Measurements from ENCODE around the gene VIL1. TPM values are rescaled to one million over a fixed set of nuclear protein-coding genes. Genes with fewer than 3 reads are reported as not detected.

VIL1 gene
- total and polyA plus RNA-seq, 2 of the 13 experiments (the other 11 are each of a cell fraction or from before 2014, with no cell fraction given), result 287 to 301 TPM

DNA sequence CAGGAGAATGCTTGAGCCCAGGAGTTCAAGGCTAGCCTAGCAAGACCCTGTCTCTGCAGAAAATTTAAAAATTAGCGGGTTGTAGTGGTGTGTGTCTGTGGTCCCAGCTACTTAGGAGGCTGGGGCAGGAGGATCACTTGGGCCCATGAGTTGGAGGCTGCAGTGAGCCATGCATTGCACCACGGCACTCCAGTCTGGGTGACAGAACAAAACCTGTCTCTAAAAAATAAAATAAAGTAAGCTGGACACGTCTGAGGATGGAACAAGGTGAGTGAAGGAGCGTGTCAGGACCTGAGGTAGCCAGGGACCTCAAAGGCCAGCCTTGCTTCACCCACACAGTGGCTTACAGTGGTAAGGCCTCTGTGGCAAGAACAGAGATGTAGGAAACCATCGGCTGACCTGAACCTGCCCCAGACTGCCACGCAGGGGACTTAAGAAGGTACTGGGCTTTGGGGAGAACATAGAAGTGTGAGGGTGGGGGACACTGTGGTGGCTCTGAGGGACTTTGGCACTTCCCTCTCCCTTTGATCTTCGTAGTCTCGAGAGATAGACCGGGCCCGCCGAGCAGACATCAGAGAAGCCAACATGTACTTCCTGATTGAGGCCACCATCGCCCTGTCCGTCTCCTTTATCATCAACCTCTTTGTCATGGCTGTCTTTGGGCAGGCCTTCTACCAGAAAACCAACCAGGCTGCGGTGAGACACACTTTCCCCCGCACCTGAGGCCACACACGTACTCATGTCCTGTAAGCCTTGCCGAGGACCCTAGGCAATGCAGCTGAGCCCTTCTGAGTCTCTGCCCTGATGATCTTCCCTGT, 29.4 kb upstream of the VIL1 start (continued):
- TF ChIP-seq, protein P1, sequence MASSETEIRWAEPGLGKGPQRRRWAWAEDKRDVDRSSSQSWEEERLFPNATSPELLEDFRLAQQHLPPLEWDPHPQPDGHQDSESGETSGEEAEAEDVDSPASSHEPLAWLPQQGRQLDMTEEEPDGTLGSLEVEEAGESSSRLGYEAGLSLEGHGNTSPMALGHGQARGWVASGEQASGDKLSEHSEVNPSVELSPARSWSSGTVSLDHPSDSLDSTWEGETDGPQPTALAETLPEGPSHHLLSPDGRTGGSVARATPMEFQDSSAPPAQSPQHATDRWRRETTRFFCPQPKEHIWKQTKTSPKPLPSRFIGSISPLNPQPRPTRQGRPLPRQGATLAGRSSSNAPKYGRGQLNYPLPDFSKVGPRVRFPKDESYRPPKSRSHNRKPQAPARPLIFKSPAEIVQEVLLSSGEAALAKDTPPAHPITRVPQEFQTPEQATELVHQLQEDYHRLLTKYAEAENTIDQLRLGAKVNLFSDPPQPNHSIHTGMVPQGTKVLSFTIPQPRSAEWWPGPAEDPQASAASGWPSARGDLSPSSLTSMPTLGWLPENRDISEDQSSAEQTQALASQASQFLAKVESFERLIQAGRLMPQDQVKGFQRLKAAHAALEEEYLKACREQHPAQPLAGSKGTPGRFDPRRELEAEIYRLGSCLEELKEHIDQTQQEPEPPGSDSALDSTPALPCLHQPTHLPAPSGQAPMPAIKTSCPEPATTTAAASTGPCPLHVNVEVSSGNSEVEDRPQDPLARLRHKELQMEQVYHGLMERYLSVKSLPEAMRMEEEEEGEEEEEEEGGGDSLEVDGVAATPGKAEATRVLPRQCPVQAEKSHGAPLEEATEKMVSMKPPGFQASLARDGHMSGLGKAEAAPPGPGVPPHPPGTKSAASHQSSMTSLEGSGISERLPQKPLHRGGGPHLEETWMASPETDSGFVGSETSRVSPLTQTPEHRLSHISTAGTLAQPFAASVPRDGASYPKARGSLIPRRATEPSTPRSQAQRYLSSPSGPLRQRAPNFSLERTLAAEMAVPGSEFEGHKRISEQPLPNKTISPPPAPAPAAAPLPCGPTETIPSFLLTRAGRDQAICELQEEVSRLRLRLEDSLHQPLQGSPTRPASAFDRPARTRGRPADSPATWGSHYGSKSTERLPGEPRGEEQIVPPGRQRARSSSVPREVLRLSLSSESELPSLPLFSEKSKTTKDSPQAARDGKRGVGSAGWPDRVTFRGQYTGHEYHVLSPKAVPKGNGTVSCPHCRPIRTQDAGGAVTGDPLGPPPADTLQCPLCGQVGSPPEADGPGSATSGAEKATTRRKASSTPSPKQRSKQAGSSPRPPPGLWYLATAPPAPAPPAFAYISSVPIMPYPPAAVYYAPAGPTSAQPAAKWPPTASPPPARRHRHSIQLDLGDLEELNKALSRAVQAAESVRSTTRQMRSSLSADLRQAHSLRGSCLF (CRISPR knock-in tag; IDR thresholded peaks at IDR 0.05; ENCODE audit: borderline replicate concordance), result no peak
- TF ChIP-seq ZNF136 (CRISPR knock-in tag; IDR thresholded peaks at IDR 0.05; ENCODE audit: low read depth), result no peak
- no peak for TF ChIP-seq ZNF564 (CRISPR knock-in tag; IDR thresholded peaks at IDR 0.05)
- TF ChIP-seq ZNF333 (CRISPR knock-in tag; IDR thresholded peaks at IDR 0.05; ENCODE audit: borderline replicate concordance), result no peak
- peak; percentile 47; the same call in 1 of the 2 replicates for TF ChIP-seq RBFOX2 (IDR thresholded peaks at IDR 0.05; ENCODE audit: low read depth, low read length)
- TF ChIP-seq, protein P2, sequence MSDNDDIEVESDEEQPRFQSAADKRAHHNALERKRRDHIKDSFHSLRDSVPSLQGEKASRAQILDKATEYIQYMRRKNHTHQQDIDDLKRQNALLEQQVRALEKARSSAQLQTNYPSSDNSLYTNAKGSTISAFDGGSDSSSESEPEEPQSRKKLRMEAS (IDR thresholded peaks at IDR 0.05), result peak; percentile 64
- TF ChIP-seq, protein P3, sequence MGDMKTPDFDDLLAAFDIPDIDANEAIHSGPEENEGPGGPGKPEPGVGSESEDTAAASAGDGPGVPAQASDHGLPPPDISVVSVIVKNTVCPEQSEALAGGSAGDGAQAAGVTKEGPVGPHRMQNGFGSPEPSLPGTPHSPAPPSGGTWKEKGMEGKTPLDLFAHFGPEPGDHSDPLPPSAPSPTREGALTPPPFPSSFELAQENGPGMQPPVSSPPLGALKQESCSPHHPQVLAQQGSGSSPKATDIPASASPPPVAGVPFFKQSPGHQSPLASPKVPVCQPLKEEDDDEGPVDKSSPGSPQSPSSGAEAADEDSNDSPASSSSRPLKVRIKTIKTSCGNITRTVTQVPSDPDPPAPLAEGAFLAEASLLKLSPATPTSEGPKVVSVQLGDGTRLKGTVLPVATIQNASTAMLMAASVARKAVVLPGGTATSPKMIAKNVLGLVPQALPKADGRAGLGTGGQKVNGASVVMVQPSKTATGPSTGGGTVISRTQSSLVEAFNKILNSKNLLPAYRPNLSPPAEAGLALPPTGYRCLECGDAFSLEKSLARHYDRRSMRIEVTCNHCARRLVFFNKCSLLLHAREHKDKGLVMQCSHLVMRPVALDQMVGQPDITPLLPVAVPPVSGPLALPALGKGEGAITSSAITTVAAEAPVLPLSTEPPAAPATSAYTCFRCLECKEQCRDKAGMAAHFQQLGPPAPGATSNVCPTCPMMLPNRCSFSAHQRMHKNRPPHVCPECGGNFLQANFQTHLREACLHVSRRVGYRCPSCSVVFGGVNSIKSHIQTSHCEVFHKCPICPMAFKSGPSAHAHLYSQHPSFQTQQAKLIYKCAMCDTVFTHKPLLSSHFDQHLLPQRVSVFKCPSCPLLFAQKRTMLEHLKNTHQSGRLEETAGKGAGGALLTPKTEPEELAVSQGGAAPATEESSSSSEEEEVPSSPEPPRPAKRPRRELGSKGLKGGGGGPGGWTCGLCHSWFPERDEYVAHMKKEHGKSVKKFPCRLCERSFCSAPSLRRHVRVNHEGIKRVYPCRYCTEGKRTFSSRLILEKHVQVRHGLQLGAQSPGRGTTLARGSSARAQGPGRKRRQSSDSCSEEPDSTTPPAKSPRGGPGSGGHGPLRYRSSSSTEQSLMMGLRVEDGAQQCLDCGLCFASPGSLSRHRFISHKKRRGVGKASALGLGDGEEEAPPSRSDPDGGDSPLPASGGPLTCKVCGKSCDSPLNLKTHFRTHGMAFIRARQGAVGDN (CRISPR knock-in tag; IDR thresholded peaks at IDR 0.05), result peak; percentile 95
- peak; percentile 25 for TF ChIP-seq SKI (IDR thresholded peaks at IDR 0.05; ENCODE audit: partially characterized antibody)
- no peak for TF ChIP-seq ATM (IDR thresholded peaks at IDR 0.05; ENCODE audit: borderline replicate concordance)
- TF ChIP-seq, protein P4, sequence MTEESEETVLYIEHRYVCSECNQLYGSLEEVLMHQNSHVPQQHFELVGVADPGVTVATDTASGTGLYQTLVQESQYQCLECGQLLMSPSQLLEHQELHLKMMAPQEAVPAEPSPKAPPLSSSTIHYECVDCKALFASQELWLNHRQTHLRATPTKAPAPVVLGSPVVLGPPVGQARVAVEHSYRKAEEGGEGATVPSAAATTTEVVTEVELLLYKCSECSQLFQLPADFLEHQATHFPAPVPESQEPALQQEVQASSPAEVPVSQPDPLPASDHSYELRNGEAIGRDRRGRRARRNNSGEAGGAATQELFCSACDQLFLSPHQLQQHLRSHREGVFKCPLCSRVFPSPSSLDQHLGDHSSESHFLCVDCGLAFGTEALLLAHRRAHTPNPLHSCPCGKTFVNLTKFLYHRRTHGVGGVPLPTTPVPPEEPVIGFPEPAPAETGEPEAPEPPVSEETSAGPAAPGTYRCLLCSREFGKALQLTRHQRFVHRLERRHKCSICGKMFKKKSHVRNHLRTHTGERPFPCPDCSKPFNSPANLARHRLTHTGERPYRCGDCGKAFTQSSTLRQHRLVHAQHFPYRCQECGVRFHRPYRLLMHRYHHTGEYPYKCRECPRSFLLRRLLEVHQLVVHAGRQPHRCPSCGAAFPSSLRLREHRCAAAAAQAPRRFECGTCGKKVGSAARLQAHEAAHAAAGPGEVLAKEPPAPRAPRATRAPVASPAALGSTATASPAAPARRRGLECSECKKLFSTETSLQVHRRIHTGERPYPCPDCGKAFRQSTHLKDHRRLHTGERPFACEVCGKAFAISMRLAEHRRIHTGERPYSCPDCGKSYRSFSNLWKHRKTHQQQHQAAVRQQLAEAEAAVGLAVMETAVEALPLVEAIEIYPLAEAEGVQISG (CRISPR knock-in tag; IDR thresholded peaks at IDR 0.05), result peak; percentile 11; the same call in 1 of the 2 replicates
- no peak for TF ChIP-seq SOX13 (IDR thresholded peaks at IDR 0.05)
- peak in 1 of 2 experiments; percentile 29; a peak in 1 of 4 replicates for TF ChIP-seq SOX13 (CRISPR knock-in tag; conservative IDR thresholded peaks at IDR 0.05 in 1 of 2, IDR thresholded peaks at IDR 0.05 in 1 of 2)
- TF ChIP-seq ZNF468 (CRISPR knock-in tag; IDR thresholded peaks at IDR 0.05), result no peak
- 0 out of 2 replicates have a peak, but pooled peaks have one; percentile 26 for TF ChIP-seq THAP11 (CRISPR knock-in tag; IDR thresholded peaks at IDR 0.05)
- TF ChIP-seq ZNF563 (CRISPR knock-in tag; IDR thresholded peaks at IDR 0.05), result peak; percentile 59; the same call in 1 of the 2 replicates
- no peak for TF ChIP-seq FOXP1 (IDR thresholded peaks at IDR 0.05)
- TF ChIP-seq FOXP1 (CRISPR knock-in tag; IDR thresholded peaks at IDR 0.05), result no peak

Measured in HepG2 (cell line).